ENCODE measurements around the gene CACNA1B.
"Not testable (repeated sequence)": the region's sequence is repeated elsewhere in the genome, so short reads cannot be mapped to it uniquely, and the experiment has no call there.

Gene CACNA1B

DNA sequence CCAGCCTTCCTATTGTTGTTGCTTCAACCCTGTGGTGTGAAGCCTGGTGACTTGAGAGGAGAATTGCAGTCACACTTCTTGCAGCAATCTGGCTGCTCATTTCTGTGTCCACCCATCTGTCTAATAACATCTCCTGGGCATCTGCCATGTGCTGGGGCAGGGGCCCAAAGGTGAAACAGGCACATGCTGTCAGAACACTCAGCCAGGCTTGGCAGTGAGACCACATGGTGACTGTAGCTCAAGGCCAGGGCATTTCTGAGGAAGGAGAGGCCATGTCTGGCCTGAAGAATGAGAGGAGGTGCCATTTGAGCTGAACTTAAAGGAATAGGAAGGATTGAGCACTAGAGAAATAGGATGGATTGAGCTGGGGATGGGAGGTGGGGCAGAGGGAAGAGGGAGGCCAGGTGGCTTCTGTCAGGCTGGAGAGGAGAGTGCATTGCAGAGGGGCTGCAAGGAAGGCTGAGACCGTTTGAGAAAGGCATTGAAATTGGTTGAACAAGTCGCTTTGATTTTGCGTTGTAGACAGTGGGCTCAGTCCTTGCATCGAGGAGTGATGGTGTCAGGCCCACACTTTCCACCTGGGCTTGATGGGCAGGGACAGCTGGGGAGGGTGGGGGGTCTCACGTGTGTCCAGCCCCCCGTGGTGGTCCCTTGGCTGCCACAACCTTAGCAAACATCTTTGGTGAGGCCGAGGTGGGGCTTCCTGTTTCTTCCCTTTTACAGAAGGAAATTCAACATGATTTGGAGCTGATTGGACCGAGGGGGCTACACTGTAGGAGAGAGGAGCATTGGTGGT is 222.4 kb downstream of the CACNA1B start:
- DNase-seq (ENCODE audit: low read depth in 2 of 2), result no peak

DNA sequence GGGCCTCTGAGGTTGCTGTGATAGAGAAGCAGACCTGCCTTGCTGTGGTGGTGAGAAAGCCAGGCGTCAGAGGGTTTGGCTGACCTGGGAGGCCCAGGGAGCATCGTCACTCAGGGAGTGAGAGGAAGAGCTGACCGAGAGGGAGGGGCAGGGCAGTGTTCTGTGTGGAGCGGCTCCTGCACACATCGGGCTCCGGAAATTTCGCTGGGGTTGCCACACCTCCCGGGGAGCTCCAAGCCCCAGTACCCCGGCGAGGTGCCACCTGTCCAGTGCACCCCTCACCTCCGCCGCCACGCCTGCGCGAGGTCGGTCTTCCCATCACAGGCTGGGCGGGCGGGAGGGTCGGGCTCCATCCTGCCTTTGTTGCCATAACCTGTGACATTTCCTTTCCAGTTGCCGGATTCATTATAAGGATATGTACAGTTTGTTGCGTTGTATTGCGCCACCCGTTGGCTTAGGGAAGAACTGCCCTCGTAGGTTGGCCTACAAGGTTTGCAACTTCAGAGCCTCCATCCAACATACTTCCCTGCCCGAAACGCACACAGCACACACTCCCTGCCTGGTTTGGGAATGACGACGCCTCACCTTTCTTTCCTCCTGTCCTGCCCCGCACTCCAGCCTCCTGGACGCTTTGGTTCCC is 223.2 kb downstream of the CACNA1B start:
- no peak for DNase-seq (ENCODE audit: low read depth in 2 of 2)

DNA sequence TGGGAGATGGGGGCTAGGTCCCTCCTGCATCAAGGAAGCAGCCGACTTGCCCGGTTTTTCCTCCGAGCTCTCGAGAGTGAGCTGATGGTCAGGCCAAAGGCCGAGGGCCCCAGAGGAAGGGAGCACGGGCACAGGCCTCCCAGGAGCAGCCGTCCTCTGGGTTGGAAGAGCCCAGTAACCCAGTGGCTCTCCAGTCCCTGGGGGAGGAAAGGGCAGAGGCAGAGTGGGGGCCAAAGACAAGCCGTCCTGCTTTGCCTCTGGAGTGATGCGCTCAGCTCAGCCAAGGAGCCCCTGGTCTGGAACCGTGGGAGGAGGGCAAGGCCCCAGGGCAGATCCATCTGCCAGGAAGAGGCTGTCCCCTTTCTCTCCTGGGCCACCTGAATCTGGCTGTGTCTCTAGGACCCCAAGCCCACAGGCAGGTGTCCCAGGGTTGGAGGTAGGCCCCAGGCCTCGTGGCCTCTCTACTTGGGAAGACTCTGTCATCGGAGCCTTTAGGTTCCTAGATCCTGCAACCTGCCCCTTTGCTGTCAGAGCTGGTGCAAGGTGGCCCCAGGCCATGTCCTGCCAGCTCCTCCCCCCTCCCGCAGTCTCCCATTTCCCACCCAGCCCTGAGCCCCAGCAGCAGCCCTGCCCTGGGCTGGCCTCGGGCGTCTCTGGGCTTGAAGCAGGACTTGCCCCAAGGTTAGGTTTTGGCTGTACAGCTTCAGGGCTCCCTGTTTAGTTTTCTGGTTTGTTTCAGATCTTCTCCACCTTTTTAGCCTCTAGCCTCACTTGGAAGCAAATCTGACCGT is 224.1 kb downstream of the CACNA1B start:
- no peak for DNase-seq (ENCODE audit: low read depth in 2 of 2)

DNA sequence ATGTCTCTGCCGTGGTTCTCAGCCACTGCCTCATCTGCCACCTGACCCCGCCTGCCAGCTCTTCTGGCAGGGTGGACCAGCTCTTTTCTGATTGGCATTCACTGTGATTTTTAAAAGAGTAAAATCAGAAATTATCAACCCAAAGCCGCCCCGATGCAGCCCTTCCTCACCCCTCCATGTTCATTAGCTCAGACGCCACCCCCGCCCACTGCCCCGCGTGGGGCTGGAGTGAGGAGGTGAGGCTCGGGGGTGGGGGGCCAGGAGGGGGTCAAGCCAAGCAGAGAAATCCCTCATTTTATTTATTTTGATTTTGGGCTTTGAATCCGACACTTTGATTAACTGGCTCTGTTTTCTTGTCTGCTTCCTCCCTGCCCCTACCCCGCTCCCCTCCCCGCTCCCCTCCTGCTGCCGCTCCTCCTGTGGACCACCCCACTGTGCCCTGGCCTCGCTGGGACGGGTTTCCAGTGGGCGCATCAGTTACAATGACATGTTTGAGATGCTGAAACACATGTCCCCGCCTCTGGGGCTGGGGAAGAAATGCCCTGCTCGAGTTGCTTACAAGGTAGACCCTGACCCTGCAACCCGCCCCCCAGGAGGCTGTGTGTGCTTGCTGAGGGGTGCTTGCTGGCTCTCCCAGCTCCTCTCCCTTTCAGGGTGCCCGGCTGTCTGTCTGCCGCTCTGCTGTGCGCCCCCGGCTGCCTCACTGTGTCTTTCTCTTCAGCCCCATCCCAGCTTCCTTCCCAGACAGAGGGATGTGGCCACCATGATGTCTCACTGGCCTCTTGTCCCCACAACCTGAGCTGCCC is 224.9 kb downstream of the CACNA1B start:
- no peak for DNase-seq (ENCODE audit: low read depth in 2 of 2)

DNA sequence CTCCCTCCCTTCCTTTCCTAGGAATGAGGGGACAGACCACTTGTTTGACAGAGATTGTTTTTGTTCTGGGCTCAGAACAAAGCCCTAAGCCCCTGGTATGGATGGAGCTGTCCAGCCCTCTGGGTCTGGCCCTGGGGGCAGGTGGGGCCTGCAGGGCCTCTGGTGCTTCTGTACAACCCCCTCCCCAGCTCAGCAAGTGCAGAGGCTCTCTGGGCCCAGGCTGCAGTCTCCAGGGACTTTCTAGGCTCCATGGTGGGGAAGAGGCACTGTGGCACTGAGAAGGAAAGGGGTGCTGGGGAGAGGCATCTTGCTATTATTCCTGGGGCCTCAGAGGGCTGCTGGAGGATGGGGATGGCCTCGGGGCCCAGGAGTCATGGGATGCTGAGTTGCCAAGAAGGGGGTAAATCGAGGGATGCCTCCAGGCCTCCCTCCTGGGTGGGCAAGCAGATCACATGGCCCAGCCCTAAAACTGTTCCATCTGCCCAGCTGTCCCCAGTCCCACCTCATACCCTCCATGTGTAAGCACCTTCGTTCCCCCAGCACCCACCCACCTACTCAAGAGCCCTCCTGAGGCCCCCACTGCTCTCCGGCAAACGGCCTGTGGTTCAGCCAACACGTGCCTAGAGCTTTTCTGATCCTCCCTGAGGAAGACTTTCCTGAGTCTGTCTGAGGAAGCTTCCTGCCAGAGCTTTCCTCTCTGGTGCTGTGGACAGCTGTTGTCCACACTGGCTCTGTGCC is 225.7 kb downstream of the CACNA1B start:
- DNase-seq (ENCODE audit: low read depth in 2 of 2), result no peak

DNA sequence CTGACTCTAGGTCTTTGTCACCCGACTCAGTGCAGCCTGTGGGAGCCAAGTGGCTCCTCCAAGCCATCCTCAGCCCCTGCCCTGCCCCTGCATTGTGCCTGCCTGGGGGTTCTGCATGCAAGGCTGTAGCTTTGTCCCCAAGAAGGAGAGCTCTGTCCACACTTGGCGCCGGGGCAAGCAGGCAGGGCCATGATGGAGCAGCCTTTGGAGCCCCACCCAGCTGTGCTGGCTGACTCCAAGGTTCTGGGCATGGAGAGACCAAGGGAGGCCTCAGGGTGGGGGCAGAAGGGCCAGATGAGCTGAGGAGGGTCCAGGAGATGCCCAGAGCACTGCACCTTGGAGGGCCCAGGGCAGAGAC is 226.2 kb downstream of the CACNA1B start:
- no peak for DNase-seq (ENCODE audit: low read depth in 2 of 2)

DNA sequence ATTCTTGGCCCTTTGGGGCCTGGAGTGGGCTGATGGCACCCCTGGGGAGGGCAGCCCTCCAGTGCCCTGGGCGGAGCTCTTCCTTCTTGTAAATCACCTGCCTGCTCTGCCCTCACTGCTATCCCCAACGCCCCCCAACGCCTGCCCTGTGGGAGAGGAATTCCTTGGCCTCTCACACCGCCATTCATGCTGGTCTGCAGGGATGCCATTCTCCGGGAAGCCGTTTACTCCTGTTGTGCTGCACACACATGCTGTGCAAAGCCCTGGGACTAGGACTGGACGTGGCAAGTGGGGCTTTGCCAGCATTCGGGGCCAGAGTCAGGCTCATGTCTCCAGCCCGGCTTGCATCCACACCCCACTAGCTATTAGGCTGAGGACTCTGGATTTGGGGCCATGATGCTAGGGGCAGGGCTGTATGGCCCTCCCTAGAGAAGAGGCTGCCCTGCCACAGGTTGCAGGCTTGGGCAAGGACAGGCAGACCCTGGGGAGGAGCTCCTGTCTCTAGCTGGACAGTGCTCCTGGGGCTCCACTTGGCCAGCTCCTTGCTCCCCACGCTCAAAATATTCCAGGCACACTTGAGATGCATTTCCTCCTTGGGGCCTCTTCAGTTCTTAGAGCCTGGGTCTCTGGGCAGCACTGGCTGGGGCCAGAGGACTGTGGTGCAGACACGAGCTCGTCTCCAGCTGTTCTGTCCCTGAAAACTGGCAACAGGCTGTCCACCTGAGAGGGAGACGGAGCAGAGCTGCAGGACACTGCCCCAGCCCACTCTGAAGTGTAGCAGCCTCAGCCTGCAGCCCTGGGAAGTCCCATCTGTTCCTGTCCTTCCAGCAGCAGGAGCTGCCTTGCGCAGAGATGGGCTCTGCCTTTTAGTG is 226.9 kb downstream of the CACNA1B start:
- no peak for DNase-seq (ENCODE audit: low read depth in 2 of 2)

DNA sequence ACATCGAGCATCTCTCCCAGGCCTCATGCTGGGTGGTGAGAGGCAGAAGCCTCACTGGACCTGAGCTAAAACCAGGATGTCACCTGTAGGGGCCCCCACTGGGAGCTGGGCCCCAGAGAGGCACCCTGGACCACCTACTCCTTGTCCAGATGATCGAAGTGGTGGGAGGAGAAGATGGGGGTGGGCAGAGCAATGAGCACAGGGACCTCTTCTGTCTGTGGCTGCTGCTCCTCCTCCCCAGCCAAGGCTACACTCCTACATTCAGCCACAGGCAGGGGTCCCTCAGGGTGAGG is 227.5 kb downstream of the CACNA1B start:
- no peak for DNase-seq (ENCODE audit: low read depth in 2 of 2)

DNA sequence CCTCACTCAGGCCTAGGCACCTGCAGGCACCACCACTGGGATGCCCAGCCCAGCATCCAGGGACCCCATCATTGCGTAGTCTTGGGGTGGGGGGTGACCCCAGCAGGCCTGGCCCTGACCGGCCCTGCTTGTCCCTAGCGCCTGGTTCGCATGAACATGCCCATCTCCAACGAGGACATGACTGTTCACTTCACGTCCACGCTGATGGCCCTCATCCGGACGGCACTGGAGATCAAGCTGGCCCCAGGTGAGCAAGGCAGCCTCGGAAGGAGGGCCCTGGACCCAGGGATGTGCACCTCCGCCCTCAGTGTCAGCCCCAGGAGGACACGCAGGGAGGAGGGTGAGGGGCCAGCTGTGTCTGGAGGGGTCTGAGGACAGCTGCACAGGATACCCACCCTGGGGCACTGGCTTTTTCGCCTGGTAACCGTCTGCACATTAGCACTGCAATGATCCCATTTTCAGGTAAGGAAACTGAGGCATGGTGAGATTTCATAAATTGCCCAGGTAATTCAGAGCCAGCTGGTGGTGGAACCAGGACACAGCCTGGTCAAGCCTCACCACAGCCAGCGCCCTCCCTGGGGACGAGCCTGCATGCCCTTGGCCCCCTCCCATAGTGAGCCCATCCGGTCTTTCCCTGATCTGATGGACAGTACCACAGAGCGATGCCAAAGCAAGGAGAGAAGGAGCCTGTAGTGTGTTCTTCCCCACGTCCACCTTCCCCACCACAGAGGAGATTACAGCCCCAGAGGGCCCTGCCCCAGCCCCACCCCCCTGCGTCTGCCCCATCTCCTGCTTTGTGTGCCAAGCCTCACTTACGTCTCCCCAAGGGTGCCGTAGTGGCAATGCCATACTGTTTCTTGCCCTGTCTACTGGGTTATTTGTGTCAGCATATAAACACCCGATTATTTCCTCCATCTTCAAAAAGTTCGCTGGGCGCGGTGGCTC is 228.3 kb downstream of the CACNA1B start:
- no peak for DNase-seq (ENCODE audit: low read depth in 2 of 2)

DNA sequence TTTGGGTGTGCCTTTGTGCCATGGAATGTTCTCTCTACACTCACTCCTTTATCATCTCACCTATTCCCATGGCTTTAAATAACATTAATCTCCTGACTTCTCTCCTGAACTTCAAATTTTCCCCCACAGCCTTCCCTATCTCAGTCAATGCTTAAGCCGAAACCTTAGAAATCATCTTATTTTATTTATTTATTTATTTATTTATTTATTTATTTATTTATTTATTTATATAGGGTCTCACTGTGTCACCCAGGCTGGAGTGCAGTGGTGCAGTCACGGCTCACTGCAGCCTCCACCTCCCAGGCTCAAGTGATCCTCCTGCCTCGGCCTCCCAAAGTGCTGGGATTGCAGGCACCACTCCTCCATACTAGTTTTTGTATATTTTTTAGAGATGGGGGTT is 229.5 kb downstream of the CACNA1B start:
- not testable (repeated sequence) for DNase-seq (ENCODE audit: low read depth in 2 of 2)

DNA sequence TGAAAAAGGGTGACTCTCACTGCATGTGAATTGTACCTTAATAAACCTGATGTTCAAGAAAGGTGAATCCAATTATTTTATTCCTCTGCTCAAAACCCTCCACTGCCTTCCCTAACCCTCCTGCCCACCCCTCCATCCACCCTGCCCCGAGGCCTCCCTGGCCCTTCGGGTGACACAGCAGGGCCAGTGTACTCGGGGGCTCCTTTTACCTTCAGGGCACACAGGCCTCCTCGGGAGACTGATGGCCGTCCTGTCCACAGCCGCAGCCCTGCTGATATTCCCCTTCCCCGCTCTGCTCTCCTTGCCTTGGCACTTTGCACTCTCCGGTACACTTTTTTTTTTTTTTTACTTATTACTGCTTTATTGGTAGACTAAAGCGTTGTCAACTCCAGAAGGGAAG is 234.0 kb downstream of the CACNA1B start:
- DNase-seq (ENCODE audit: low read depth in 2 of 2), result no peak

DNA sequence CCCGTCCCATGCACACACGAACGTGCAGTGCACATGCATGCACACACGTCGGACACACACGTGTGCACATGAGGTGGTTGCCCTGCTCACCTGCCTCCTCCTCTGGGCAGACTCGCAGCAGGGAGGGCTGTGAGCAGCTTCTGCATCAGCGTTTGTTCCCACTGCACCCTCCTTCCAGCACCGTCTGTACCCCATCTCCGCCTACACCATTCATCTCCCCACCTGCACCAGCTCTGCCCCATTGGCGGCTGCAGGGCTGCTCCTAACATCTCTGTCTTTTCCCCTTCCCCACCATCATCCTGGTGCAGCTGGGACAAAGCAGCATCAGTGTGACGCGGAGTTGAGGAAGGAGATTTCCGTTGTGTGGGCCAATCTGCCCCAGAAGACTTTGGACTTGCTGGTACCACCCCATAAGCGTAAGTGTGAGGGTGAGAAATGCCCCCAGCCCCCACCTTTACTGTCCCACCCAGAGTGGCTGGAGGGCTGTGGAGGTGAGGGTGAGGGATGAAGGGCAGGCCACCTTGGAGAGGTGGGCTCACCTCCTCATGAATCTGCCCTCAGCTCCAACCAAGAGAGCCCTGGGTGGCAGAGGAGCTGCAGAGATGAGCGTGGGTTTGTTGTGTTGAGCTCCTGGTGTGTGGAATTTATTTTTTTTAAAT is 234.6 kb downstream of the CACNA1B start:
- no peak for DNase-seq (ENCODE audit: low read depth in 2 of 2)

DNA sequence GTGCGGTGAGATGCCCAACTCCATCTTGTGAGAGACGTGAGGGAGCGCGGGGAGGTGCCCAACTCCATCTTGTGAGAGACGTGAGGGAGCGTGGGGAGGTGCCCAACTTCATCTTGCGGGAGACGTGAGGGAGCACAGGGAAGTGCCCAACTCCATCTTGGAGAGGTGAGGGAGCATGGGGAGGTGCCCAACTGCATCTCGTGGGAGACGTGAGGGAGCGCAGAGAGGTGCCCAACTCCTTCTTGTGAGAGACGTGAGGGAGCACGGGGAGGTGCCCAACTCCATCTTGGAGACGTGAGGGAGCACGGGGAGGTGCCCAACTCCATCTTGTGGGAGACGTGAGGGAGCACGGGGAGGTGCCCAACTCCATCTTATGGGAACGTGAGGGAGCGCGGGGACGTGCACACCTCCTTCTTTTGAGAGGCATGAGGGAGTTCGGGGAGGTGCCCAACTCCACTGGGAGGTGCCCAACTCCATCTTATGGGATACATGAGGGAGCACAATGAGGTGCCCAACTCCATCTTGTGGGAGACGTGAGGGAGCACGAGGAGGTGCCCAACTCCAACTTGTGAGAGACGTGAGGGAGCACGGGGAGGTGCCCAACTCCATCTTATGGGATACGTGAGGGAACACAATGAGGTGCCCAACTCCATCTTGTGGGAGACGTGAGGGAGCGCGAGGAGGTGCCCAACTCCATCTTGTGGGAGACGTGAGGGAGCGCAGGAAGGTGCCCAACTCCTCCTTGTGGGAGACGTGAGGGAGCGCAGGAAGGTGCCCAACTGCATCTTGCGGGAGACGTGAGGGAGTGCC is 235.4 kb downstream of the CACNA1B start:
- no peak for DNase-seq (ENCODE audit: low read depth in 2 of 2)

DNA sequence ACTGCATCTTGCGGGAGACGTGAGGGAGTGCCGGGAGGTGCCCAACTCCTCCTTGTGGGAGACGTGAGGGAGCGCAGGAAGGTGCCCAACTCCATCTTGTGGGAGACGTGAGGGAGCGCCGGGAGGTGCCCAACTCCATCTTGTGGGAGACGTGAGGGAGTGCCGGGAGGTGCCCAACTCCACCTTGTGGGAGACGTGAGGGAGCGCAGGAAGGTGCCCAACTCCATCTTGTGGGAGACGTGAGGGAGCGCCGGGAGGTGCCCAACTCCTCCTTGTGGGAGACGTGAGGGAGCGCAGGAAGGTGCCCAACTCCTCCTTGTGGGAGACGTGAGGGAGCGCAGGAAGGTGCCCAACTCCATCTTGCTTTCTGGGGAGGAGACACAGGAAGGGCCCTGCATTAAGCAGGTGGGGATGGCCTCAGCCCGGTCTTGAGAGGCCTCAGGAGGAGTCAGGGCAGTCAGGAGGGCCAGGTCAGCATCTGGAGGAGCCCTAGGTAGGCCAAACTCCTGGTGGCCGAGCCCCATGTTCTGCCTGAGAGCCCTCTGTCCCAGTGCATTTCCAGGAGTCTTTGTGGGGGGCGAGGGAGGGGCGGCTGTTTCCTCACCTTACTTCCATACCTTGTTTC is 236.2 kb downstream of the CACNA1B start:
- DNase-seq (ENCODE audit: low read depth in 2 of 2), result not testable (repeated sequence)

DNA sequence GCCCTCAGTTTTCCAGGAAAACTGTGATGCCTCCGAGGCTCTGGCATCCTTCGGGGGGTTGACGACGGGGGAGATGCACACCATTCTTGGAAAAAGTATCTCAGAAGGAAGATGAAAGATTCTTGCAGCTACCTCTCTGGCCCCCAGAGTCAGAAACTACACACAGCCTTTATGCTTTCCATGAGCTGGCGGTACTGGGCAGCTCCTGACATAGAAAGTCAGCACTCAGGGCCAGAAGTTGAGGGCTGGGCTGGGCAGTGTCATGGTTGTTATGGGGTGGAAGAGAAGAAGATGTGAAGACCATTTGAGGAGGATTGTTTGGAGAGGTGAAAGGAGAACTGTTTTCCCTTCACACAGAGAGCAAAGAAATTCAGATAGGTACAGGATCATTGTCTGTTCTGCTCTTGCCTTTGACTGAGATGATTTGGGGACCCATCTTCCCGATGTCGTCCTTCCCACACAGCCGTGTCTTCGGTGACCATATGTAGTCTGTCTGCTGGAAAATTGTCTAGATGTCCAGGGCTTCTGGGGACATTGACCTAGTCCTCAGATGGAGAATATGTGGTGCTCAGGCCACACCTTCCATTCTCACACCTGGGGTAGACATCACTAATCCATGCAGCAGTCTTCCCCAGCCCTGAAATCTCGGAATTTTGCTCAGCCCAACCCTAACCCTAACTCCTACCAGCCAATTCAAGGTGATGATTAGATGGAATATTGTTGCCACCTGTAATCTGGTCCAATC is 237.1 kb downstream of the CACNA1B start:
- no peak for DNase-seq (ENCODE audit: low read depth in 2 of 2)

DNA sequence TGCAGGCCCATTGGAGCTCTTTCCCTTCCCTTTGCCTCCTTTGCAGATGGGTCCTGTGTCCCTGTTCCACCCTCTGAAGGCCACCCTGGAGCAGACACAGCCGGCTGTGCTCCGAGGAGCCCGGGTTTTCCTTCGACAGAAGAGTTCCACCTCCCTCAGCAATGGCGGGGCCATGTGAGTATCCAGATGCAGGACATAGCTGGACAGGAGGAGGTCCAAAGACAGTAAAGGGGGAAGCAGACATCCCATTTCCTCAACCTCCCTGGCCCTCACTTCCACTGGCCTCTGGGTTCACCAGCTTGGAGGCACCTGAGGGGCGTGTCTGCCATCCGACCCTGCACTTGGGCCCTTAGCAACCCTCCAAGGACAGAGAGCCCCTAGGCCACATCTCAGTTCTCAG is 237.9 kb downstream of the CACNA1B start:
- DNase-seq (ENCODE audit: low read depth in 2 of 2), result no peak

DNA sequence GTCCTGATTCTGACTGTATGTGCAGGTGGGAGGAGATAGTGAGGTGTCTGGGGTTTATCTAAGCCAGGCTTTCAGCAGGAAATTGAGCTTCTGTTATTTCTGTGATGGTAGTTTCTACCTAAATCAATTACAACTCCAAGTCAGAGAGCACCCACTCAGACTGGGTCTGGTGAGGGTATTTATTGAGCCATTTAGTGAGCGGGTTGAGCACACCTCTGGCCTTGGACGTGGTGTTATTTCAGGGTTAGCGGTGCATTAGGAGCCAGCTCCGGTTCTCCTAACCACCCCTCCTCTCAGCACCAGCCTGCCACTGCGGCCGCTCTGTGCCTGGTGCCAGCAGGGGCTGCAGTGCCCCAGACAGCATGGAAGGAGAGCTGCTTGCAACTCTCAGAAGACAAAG is 238.9 kb downstream of the CACNA1B start:
- DNase-seq (ENCODE audit: low read depth in 2 of 2), result no peak

Measured in stimulated activated CD8-positive, alpha-beta memory T cell treated with anti-CD3 and anti-CD28 coated beads, Interleukin-15, amount 100 ng/mL, for 48 hours (primary cell).